ENCODE results near the gene TNPO3. TPM values are rescaled to one million over a fixed set of nuclear protein-coding genes. Genes with fewer than 3 reads are reported as not detected.
A peak's percentile ranks its signal among the peaks of the same experiment; 100 is the strongest.
"Not testable (repeated sequence)": the region's sequence is repeated elsewhere in the genome, so short reads cannot be mapped to it uniquely, and the experiment has no call there.

The TNPO3 gene
- total RNA-seq, 1 donor from 2014 or later = 52.5 TPM

- DNase-seq (ENCODE audit: low read depth) = no peak
- TF ChIP-seq, protein P1, sequence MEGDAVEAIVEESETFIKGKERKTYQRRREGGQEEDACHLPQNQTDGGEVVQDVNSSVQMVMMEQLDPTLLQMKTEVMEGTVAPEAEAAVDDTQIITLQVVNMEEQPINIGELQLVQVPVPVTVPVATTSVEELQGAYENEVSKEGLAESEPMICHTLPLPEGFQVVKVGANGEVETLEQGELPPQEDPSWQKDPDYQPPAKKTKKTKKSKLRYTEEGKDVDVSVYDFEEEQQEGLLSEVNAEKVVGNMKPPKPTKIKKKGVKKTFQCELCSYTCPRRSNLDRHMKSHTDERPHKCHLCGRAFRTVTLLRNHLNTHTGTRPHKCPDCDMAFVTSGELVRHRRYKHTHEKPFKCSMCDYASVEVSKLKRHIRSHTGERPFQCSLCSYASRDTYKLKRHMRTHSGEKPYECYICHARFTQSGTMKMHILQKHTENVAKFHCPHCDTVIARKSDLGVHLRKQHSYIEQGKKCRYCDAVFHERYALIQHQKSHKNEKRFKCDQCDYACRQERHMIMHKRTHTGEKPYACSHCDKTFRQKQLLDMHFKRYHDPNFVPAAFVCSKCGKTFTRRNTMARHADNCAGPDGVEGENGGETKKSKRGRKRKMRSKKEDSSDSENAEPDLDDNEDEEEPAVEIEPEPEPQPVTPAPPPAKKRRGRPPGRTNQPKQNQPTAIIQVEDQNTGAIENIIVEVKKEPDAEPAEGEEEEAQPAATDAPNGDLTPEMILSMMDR (conservative IDR thresholded peaks at IDR 0.05; ENCODE audit: low read depth, low read length) = no peak
- peak overlapping the region; percentile 89 for H3K4me3 ChIP-seq (ENCODE audit: low read depth, low read length)
These were observed 923 bp downstream of the TNPO3 start for GRCh38 chr7:129053938-129054437.

DNA sequence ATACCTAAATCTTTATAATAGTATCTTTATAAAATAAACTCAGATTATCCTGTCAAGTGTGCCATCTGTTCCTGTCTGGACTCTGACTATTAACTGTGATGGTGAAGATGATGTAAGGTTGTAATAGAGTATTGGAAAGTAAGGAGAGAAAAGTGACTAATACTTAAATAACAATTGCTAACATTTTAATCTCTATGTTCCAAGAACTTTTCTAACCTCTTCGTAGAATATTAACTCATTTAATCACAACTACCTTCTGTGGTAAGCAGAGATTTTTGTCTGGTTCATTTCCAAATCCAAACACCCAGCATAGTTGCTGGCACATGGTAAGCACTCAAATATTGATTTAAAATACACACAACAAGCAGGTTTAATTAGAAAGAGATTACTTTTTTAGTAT, 2.5 kb downstream of the TNPO3 start:
- DNase-seq (ENCODE audit: low read depth) = no peak
- peak overlapping the region; percentile 89 for H3K4me3 ChIP-seq (ENCODE audit: low read depth, low read length)
- TF ChIP-seq, protein P1 (conservative IDR thresholded peaks at IDR 0.05; ENCODE audit: low read depth, low read length) = no peak

DNA sequence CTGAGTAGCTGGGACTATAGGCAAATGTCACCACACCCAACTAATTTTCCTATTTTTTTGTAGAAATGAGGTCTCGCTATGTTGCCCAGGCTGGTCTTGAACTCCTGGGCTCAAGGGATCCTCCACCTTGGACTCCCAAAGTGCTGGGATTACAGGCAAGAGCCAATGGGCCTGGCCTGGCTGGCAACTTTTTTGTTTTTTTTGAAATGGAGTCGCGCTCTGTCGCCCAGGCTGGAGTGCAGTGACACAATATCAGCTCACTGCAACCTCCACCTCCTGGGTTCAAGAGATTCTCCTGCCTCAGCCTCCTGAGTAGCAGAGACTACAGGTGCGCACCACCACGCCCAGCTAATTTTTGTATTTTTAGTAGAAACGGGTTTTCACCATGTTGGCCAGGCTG, 3.5 kb downstream of the TNPO3 start:
- not testable (repeated sequence) for H3K4me3 ChIP-seq (ENCODE audit: low read depth, low read length); DNase-seq (ENCODE audit: low read depth)

GRCh38 chr7:129047761-129048160, 7.2 kb downstream of the TNPO3 start:
- no peak for DNase-seq (ENCODE audit: low read depth)
- TF ChIP-seq, protein P1 (conservative IDR thresholded peaks at IDR 0.05; ENCODE audit: low read depth, low read length) = no peak
- no peak overlapping the region for H3K4me3 ChIP-seq (ENCODE audit: low read depth, low read length)

- TF ChIP-seq, protein P1 (conservative IDR thresholded peaks at IDR 0.05; ENCODE audit: low read depth, low read length) = no peak
- H3K4me3 ChIP-seq (ENCODE audit: low read depth, low read length) = no peak overlapping the region
- no peak for DNase-seq (ENCODE audit: low read depth)
These were observed 9.2 kb downstream of the TNPO3 start for GRCh38 chr7:129045682-129046081.

GRCh38 chr7:129043012-129043411, 11.9 kb downstream of the TNPO3 start:
- DNase-seq (ENCODE audit: low read depth) = no peak
- no peak overlapping the region for H3K4me3 ChIP-seq (ENCODE audit: low read depth, low read length)
- TF ChIP-seq, protein P1 (conservative IDR thresholded peaks at IDR 0.05; ENCODE audit: low read depth, low read length) = no peak

DNA sequence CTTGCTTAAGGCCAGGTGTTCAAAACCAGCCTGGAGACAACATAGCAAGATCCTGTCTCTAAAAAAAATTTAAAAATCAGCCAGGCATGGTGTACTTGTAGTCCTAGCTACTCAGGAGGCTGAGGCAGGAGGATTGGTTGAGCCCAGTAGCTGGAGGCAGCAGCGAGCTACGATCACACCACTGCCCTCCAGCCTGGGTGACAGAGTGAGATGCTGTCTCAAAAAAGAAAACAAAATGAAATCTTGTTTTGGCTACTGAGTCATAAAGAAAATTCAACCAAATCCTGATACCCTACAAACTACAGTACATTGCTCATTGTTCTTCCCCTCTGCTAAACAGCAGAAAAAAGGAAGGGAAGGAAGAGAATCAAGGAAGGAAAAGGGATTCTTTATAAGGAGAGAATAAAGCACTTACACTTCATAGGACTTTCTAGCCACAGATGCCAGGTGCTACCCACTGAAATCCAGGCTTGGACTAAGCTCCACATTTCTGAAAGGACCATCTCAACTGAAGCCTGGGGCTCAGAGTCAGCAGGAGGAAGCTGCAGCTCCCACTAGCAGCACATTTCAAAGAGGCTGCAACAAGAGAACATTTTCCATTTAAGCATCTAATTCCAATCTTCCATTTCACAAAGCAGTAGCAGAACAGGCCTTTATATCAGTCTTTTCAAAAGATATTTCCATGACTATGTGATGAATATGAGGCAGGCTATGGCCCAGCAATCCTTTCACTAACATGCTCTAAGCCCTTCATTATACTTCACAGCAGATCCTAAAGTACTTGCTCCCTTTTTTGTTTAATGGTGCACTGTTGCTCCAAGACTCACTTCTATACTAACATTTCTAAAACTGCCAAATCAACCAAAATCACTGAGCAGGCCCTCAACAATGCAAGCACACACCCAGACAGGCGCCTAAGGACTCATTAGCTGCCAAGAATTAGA, 13.5 kb downstream of the TNPO3 start:
- TF ChIP-seq, protein P1 (conservative IDR thresholded peaks at IDR 0.05; ENCODE audit: low read depth, low read length) = no peak
- no peak overlapping the region for H3K4me3 ChIP-seq (ENCODE audit: low read depth, low read length)
- no peak for DNase-seq (ENCODE audit: low read depth)

GRCh38 chr7:129038468-129038867, 16.4 kb downstream of the TNPO3 start:
- not testable (repeated sequence) for H3K4me3 ChIP-seq (ENCODE audit: low read depth, low read length); DNase-seq (ENCODE audit: low read depth)

All from epithelial cell of proximal tubule (primary cell).